NCI-H748 (cell line): ENCODE measurements around the gene WNT9B.
"Not testable (repeated sequence)": the region's sequence is repeated elsewhere in the genome, so short reads cannot be mapped to it uniquely, and the experiment has no call there.

Experiments used
- DNase-seq: peaks from one replicate; lab custom pipeline; 2025; ENCODE audit not compliant: unreplicated experiment; lab: John Stamatoyannopoulos, UW

Gene WNT9B

GRCh38 chr17:46821482-46822387 is 29.6 kb upstream of the WNT9B start:
- no peak for DNase-seq

- no peak for DNase-seq
These were observed 28.9 kb upstream of the WNT9B start for GRCh38 chr17:46822388-46822921.

GRCh38 chr17:46823657-46824056 is 27.7 kb upstream of the WNT9B start:
- no peak for DNase-seq

- no peak for DNase-seq
These were observed 25.3 kb upstream of the WNT9B start for GRCh38 chr17:46826116-46826515.

- DNase-seq, result no peak
These were observed 24.1 kb upstream of the WNT9B start for GRCh38 chr17:46827274-46827673.

GRCh38 chr17:46831573-46832330 is 19.6 kb upstream of the WNT9B start:
- no peak for DNase-seq

GRCh38 chr17:46832331-46832821 is 19.0 kb upstream of the WNT9B start:
- no peak for DNase-seq

GRCh38 chr17:46832945-46833839 is 18.2 kb upstream of the WNT9B start:
- no peak for DNase-seq

- no peak for DNase-seq
These were observed 17.6 kb upstream of the WNT9B start for GRCh38 chr17:46833840-46834208.

GRCh38 chr17:46834846-46835245 is 16.5 kb upstream of the WNT9B start:
- DNase-seq, result no peak

GRCh38 chr17:46836500-46836899 is 14.9 kb upstream of the WNT9B start:
- DNase-seq, result no peak

GRCh38 chr17:46837521-46837920 is 13.9 kb upstream of the WNT9B start:
- no peak for DNase-seq

GRCh38 chr17:46839211-46839610 is 12.2 kb upstream of the WNT9B start:
- DNase-seq, result no peak

GRCh38 chr17:46840596-46840995 is 10.8 kb upstream of the WNT9B start:
- not testable (repeated sequence) for DNase-seq

- no peak for DNase-seq
These were observed 9.6 kb upstream of the WNT9B start for GRCh38 chr17:46841561-46842379.

- DNase-seq, result no peak
These were observed 8.5 kb upstream of the WNT9B start for GRCh38 chr17:46842835-46843234.

- no peak for DNase-seq
These were observed 3.9 kb upstream of the WNT9B start for GRCh38 chr17:46847204-46848191.

GRCh38 chr17:46848534-46848933 is 2.8 kb upstream of the WNT9B start:
- DNase-seq, result no peak

- no peak for DNase-seq
These were observed 725 bp upstream of the WNT9B start for GRCh38 chr17:46850688-46851028.
